ENCODE measurements around the gene EVL. TPM values are rescaled to one million over a fixed set of nuclear protein-coding genes. Genes with fewer than 3 reads are reported as not detected.

The EVL gene
- total and polyA plus RNA-seq, 2 of the 8 experiments (the other 6 are each of a cell fraction or from before 2014, with no cell fraction given), result 30.7 to 64.6 TPM

GRCh38 chr14:100031506-100032281, 33.5 kb upstream of the EVL start (continued):
- TF ChIP-seq CHD7 (IDR thresholded peaks at IDR 0.05; ENCODE audit: insufficient replicate concordance, low read length) (no peak), CTCF (IDR thresholded peaks at IDR 0.05; ENCODE audit: control extremely low read depth in 1 of 3, insufficient read depth in 1 of 3, low read depth in 1 of 3, low read length in 3 of 3) (no peak)

All from H1 (cell line).